ENCODE data around the gene KAT7. TPM values are rescaled to one million over a fixed set of nuclear protein-coding genes. Genes with fewer than 3 reads are reported as not detected.
A peak's percentile ranks its signal among the peaks of the same experiment; 100 is the strongest.

Gene KAT7
- total RNA-seq, 4 donors from 2014 or later = 19.9 to 32.6 (median 21.0) TPM

DNA sequence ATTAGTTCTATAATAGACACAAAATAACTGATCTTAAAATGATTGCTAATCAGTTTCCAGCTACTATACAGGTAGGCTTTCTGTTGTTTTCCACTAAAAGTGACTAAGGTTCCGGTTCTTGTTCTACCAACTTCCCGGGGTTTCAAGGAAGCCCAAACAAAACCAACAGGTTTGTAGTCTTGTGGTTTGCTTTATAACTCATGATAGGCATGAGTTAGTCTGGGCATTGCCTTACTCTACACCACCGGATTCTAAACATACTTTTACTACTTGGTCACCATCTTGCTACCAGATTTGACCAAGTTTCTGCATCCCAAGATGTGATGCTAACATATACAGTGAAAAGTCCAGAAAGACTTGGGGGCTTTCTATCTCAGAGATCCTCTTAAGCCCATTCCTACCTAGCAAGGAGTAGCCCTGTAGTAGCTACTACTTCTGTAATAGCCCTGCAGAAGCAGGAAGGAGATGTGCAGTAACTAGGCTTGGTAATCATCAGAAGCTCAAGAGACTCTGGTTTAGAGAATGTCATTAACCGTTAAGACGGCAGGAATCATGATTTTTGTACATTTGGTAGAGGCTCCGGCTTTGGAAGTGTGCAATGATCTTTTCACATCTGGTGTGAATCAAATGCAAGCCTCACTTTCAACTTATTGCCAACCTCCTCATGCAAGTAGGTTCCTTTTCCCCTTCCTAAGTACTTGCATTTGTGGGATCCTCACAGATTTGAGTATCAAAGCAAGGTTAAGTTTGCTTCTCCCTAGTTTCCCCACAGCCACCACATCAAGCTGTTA is 26.1 kb upstream of the KAT7 start:
- no peak for DNase-seq (ENCODE audit: low spot score)
- ATAC-seq (ENCODE audit: low FRiP score) = no peak
- TF ChIP-seq, protein P1, sequence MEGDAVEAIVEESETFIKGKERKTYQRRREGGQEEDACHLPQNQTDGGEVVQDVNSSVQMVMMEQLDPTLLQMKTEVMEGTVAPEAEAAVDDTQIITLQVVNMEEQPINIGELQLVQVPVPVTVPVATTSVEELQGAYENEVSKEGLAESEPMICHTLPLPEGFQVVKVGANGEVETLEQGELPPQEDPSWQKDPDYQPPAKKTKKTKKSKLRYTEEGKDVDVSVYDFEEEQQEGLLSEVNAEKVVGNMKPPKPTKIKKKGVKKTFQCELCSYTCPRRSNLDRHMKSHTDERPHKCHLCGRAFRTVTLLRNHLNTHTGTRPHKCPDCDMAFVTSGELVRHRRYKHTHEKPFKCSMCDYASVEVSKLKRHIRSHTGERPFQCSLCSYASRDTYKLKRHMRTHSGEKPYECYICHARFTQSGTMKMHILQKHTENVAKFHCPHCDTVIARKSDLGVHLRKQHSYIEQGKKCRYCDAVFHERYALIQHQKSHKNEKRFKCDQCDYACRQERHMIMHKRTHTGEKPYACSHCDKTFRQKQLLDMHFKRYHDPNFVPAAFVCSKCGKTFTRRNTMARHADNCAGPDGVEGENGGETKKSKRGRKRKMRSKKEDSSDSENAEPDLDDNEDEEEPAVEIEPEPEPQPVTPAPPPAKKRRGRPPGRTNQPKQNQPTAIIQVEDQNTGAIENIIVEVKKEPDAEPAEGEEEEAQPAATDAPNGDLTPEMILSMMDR (IDR thresholded peaks at IDR 0.05) = no peak

DNA sequence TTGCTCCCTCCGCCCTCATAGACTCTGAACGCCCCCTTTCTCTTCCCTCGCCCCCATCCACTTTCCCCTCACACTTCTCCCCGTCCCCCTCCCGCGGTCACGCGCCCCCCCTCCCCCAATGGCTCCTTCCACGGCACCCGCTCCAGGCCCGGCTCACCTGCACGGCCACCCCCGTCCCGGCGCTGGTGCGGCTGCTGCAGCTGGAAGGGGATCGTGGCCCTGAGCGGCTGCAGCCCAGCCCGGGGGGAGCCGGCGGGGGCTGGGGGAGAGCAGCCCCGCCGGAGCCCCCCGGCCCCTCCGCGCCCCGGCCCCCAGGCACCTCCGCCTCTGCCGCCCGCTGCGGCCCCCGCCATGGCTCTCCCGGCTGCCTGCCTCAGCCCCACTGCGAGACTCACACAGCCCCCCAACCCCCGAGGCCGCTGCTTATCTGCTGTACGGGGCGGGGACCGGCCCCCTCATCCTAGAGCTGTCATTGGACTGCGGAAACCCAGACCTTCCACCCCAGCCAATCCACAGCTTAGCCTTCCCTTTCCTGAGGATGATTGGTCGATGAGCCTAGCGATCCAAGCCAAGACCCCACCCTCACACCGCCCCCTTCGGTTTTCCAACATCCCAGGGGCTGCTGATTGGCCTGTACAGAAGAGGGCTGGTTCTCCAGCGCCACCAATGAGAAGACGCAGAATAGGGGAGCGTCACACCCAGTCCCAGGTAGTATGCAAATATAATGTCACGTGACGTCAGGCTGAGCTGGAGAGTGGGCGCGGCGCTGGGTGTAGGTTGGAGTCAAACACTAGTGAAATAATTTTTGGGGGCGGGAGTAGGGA is 24.5 kb upstream of the KAT7 start, which contains the start of gene FAM117A:
FAM117A (minus strand) TSS at position 397 of the 824 bp plus-strand sequence; CDS start at position 353, 44 bp downstream.
- TF ChIP-seq, protein P1 (IDR thresholded peaks at IDR 0.05) = no peak
- peak; percentile 99 for ATAC-seq (ENCODE audit: low FRiP score)
- DNase-seq (ENCODE audit: low spot score) = peak; percentile 83

DNA sequence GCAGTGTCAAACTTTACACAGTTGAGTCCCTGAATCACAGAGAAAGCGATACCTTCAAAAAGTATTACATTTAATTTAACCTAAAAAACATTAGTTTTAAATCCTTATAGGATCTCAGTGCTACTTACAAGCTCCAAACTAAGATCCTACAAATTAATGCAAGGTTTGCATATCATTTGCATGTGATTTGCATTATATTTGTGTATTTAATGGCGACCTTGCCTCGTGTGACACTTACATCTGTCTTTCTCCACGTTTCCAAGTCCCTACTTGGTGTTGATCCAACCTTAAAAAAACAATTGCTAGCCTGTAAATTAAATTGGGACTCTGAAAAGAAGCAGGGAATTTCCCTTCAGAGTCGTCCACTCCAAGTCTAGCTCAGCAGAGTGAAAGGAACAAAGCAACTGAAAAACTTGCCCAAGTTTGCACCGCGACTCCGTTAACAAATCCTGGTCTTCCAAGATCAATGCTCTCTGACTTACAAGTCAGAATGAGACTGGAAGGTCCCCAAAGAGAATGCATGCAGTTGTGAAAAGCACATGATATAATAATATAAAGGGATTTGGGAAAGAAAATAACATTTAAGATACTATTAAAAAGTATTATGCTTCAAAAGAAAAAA is 23.8 kb upstream of the KAT7 start:
- DNase-seq (ENCODE audit: low spot score) (no peak), ATAC-seq (ENCODE audit: low FRiP score) (no peak)
- TF ChIP-seq, protein P1 (IDR thresholded peaks at IDR 0.05) = no peak

DNA sequence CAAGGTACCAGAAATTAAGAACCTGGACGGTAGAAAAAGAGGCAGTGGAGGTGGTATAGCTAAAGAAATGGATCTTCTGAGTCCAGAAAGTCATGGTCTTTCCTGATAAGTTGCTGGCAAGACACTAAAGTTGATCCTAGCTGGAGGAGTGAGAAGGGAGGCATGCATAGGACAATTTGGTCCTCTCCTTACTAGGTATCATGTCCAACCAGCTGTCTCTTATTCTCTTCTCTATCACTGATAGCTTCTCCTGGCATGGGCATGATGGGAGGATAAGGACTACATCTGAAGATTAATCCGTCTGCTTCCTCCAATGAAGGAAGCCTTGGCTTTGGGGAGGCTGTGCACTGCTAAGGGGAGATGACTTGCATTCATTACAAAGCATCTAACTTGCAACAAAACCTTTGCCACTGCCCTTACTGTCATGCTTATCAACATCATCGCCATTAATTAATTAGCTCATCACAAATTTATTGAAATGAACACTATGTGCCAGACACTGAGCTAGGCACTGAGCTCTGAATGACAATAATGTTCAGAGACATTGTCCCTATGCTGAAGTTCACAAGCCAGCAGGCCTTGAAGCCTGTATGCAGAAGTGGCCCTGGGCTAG is 21.5 kb upstream of the KAT7 start:
- DNase-seq (ENCODE audit: low spot score) (no peak), ATAC-seq (ENCODE audit: low FRiP score) (no peak)
- TF ChIP-seq, protein P1 (IDR thresholded peaks at IDR 0.05) = no peak

DNA sequence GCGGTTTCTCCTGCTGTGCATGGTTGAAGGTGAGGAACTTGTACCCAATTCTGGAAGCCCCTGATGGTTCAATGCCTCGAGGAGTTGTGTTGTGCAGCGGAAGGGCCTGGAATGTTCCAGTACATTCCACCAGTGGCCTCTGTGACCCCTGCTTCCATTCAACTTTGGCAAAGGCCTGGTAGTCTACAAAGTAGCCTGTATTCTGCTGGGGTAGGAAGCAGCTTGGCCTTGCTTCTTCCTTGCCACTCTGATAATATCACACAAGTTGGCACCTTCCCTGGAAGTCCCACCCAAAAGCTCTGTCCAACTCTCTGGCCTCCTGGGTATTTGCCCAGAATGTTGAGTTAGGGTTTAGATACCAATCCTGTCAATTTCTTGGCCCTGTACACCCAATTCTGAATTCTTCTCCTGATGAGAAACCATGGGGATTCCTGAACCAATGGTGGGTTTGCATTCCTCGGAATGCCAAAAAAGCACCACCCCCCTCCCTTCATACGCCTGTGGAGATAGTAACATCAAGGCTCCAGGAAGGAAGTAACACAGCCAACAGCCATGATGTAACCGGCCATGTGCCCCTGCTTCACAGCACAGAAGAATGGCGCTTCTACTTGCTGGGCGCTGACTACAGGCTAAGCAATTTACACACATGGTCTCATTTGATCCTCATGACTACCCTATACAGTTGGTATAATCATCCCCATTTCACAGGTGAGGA is 12.8 kb upstream of the KAT7 start:
- no peak for ATAC-seq (ENCODE audit: low FRiP score)
- TF ChIP-seq, protein P1 (IDR thresholded peaks at IDR 0.05) = no peak
- no peak for DNase-seq (ENCODE audit: low spot score)

Data from omental fat pad (tissue), 4 donors.